ENCODE results near the gene OR9A4.

OR9A4 gene

DNA sequence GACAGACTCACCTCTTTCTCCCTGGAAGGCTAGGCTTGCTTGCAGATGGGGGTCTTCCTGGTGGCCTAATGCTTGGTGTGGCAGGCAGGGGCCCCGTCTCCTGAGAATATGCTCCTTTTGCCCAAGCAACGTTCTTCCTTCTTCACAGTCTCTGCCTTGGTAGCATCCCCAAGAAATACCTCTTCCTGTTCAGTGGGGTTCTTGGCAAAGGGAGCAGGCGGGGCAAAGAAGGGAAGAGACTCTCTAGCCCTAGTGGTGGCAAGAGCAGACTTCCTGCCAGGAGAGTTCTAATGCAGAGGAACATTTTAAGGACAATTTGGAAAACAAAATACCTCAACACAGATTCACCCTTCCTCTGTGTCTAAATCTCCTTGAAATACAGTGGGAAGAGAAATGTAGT lies 30.6 kb downstream of the OR9A4 start, which contains the start of gene CLEC5A:
Gene CLEC5A (minus strand): TSS at position 179 of the 400 bp plus-strand sequence. CDS start 682 bp downstream, outside the sequence.
- no peak for DNase-seq

DNA sequence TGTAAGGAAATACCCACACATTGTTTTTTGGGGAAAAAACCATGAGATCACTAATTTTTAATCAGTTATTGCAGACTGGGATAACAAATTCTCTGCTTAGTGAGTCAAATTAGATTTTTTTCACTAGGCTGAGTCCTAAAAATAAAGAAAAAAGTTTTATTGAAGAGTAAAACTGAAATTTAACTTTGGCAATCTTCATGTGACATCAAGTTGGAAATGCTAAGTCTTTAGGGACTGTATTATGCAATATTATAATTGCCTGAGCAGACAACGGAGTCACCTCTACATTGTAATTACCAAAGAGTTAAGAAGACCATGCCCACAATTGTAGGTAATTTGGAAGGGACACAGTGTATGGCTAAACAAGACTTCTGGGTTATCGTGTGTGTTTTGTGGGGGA lies 32.8 kb downstream of the OR9A4 start:
- no peak for DNase-seq

DNA sequence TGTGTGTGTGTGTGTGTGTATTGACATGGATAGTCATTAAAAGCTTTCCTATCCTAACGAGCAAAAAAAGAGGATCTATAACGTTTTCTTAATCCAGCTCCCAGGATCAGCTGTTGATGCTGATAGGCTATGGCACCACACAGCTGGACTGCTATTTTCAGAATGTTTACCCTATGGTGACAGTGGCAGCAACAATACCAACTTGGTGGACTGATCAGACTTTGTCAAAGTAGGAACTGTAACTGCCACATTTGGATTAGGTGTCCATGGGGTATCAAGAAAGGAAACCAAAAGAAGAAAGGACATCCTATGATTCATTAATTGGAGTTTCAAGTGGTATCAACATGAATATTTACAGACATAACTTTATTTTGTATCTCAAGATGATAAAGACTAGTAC lies 33.3 kb downstream of the OR9A4 start:
- DNase-seq: no peak

DNA sequence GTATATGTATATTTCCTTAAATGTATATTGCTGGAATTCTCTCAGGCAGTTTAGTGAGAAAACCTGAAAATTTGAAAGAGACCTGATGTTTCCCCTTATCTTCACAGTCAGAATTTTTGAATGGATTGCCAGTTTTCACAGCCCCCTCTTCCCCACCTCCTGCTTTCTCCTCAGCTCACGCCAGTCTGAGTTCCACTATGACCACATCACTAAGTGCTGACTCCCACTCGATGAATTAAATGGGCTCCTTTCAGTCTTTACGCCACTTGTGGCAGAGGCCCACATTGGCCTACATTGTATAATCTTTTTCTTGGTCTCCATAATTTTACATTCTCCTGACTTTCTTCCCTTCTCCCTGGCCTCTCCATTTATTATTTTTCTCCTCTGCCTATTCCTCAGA lies 33.7 kb downstream of the OR9A4 start:
- DNase-seq: no peak

DNA sequence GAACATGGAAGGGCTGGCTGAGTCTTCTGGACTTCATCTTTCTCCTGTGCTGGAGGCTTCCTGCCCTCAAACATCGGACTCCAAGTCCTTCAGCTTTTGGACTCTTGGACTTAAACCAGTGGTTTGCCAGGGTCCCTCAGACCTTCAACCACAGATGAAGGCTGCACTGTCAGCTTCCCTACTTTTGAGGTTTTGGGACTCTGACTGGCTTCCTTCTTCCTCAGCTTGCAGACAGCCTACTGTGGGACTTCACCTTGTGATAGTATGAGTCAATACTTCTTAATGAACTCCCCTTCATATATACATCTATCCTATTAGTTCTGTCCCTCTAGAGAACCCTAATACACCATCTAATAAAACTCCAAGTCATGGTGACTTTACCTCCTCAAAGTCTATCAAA lies 34.6 kb downstream of the OR9A4 start:
- DNase-seq: no peak

DNA sequence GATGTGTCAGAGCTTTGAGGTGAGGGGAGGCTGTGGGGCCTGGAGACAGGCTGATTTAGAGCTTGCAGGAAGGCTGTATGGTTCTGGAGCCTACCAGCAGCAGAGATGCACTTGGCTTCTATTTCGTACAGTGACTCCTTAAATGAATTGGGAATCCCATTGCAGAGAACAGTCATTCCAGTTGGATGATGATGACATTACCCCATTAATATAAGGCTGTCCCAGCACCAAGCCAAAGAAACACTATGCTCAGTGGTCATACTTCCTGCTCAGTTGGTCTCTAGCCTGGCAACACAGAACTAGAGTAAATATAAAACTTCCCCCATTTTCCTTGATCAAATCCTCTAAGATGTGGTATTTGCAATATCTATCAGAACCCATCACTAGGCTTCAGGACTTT lies 36.3 kb downstream of the OR9A4 start:
- no peak for DNase-seq

DNA sequence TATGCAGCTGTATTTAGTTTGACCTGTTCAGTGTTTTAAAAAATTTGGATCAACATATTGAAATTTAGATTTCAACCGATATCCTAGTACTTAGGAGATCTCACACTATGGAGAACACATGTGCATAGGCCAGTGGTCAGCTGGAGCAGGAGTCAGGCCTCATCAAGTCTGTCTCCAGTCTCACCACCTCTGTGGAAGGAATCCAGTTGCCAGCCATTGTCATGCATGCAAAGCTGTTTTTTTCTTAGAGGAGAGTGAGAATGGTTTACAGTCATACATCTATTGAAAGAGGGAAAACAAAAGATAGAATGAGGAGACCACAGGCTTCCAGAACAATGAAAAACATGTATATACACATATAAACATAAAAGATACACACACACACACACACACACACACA lies 38.1 kb downstream of the OR9A4 start:
- DNase-seq: no peak

DNA sequence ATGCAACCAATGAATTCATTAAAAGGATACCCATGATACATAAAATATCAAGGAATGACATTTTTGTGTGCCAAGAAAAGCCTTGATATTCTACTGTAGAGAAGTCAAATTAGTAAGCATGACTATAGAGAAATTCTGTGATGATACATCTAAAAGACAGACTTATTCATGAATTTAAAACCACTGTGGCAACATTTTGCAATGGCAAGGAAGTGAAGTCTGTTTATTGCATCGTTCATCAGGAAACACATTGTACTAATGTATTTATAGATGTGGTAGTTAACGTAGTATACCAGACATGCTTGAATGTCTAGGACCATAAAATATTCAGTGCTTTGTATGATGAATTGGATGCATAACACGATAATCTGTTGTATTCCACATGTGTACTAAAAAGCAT lies 39.9 kb downstream of the OR9A4 start:
- no peak for DNase-seq

DNA sequence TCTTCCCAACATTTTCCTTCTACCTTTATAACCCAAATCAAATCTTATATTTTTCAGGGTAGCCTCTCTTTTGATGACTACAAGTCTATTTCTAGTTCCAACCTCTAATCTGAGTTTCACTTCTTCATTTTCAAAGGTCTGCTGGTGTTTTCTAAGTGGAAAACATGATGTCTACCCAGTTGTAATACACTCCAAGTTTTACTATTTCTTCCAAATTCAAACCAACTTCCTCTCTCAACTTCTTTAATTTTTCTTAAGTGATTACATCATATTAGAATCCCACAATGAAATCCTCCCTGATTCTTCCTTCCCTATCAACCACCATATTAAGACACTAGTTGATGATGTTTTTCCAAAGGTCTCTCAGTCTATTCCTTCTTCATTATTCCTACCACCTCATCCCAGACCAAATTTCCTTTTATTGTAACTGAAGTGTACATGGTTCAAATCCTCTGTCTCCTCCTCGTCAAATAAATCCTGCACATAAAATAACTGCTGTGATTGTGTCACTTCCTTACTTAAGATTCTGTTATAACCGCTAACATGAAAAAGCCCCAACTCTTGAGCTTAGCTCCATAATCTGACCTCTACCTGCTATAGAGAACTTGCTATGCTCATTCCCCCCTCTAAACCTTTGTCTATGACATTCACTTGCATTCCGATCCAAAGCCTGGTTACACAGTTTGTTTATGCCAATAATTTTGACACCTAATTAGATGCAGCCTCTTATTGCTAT lies 44.7 kb downstream of the OR9A4 start:
- no peak for DNase-seq

All from anterior cingulate cortex (tissue), 58 donors.